NCI-H1694 (cell line): Measurements from ENCODE around the gene CLIC1.
"Not testable (repeated sequence)": the region's sequence is repeated elsewhere in the genome, so short reads cannot be mapped to it uniquely, and the experiment has no call there.

Experiments
- DNase-seq: peaks from one replicate; lab custom pipeline; 2025; lab: John Stamatoyannopoulos, UW

Gene CLIC1

GRCh38 chr6:31722173-31722572, 14.2 kb downstream of the CLIC1 start:
- no peak for DNase-seq

GRCh38 chr6:31721351-31722020, 14.8 kb downstream of the CLIC1 start, which contains the start of gene LY6G6C:
LY6G6C (minus strand) TSS chr6:31721746; CDS start chr6:31721679, 67 bp downstream.
- no peak for DNase-seq

- no peak for DNase-seq
These were observed 16.0 kb downstream of the CLIC1 start for GRCh38 chr6:31720196-31720770.

- DNase-seq = no peak
These were observed 17.3 kb downstream of the CLIC1 start for GRCh38 chr6:31719001-31719400.

- DNase-seq = no peak
These were observed 18.1 kb downstream of the CLIC1 start for GRCh38 chr6:31718265-31718664.

- DNase-seq = no peak
These were observed 18.7 kb downstream of the CLIC1 start for GRCh38 chr6:31717499-31718222.

- no peak for DNase-seq
These were observed 21.0 kb downstream of the CLIC1 start, which contains the start of gene LY6G6D for GRCh38 chr6:31715022-31715958. LY6G6D (plus strand) TSS chr6:31715348; CDS start chr6:31715356, 8 bp downstream.

- DNase-seq = no peak
These were observed 22.2 kb downstream of the CLIC1 start for GRCh38 chr6:31713991-31714684.

GRCh38 chr6:31713465-31713864, 22.9 kb downstream of the CLIC1 start:
- DNase-seq = no peak

- no peak for DNase-seq
These were observed 24.0 kb downstream of the CLIC1 start for GRCh38 chr6:31712296-31712695.

- DNase-seq = no peak
These were observed 25.1 kb downstream of the CLIC1 start for GRCh38 chr6:31711233-31711632.

GRCh38 chr6:31710523-31711219, 25.7 kb downstream of the CLIC1 start:
- no peak for DNase-seq

GRCh38 chr6:31709157-31709556, 27.2 kb downstream of the CLIC1 start:
- DNase-seq = not testable (repeated sequence)

- DNase-seq = no peak
These were observed 28.1 kb downstream of the CLIC1 start for GRCh38 chr6:31708224-31708623.

GRCh38 chr6:31707701-31708100, 28.6 kb downstream of the CLIC1 start:
- DNase-seq = no peak

- DNase-seq = no peak
These were observed 29.7 kb downstream of the CLIC1 start, which contains the start of gene LY6G6F for GRCh38 chr6:31706599-31706998. LY6G6F (plus strand) TSS chr6:31706866; CDS start chr6:31706907, 41 bp downstream.

GRCh38 chr6:31705931-31706330, 30.4 kb downstream of the CLIC1 start:
- no peak for DNase-seq

GRCh38 chr6:31702819-31703716, 33.3 kb downstream of the CLIC1 start, which contains the start of gene ABHD16A:
ABHD16A (minus strand) TSS chr6:31703324; CDS start chr6:31703281, 43 bp downstream.
- DNase-seq = peak; percentile 87

- DNase-seq = no peak
These were observed 33.9 kb downstream of the CLIC1 start for GRCh38 chr6:31702405-31702818.
